HG03175 (cell line): ENCODE results near the gene WDR37.
"Not testable (repeated sequence)": the region's sequence is repeated elsewhere in the genome, so short reads cannot be mapped to it uniquely, and the experiment has no call there.

Experiments
- ATAC-seq: cut with Tn5 transposase; IDR thresholded peaks from one replicate; pipeline ENCODE4 v1.9.1; 2021; ENCODE audit warnings: mild to moderate bottlenecking, moderate library complexity; ENCODE audit not compliant: unreplicated experiment

WDR37 gene

GRCh38 chr10:1056326-1057105 lies at the start of gene WDR37:
Gene WDR37 (plus strand): TSS chr10:1056385. CDS start chr10:1072156, 15,771 bp downstream.
- ATAC-seq: peak; percentile 94

- no peak for ATAC-seq
Measured at GRCh38 chr10:1006573-1006972, 49.6 kb upstream of the WDR37 start.

DNA sequence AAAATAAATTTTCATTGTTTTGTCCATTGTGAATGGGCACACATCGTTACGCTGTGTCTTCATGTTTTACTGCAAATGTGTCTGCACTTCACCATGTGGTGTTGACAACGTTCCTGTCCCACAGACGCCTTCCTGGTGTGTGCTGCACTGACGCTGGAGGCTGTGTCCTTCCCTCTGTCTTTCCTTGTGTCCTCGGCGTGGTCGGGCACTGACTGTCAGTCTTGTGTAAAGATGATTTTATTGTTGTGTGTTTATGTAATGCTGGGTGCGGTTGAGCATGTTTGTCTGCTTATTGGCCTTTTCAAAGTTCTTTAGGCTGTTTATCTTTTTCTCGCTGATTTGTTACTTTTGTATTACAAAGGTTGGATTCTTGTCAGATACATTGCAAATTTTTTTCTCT lies 48.6 kb upstream of the WDR37 start:
- ATAC-seq: no peak

DNA sequence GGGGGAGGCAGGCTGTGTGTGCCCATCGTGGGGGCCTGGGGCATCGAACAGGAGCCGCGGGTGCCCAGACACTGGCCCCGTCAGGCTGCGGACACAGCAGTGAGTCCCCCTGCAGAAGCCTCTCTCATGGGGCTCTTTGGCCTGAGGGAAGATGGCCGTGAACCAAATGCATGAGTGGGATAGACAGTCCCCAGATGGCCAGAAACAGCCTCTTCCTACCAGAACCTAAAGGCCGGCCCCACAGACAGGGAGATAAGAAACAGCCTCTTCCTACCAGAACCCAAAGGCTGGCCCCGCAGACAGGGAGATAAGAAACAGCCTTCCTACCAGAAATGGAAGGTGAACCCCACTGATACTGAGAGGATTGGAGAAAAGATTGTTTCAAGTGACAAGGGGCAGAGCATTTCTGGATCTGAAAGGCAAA lies 47.1 kb upstream of the WDR37 start:
- no peak for ATAC-seq

GRCh38 chr10:1009947-1010346 lies 46.2 kb upstream of the WDR37 start:
- ATAC-seq: not testable (repeated sequence)

DNA sequence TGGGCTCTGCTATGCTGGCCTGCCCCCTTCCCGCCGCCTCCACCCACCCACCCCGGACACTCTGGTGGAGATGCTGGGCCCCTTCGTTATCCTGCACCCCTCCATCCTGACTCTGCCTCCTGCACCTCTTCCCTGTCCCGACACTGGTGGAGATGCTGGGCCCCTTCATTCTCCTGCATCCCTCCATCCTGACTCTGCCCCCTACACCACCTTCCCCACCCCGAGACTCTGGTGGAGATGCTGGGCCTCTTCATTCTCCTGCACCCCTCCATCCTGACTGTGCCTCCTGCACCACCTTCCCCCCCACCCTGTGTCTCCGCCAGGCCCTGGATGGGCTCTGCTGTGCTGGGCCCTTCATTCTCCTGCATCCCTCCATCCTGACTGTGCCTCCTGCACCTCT lies 45.5 kb upstream of the WDR37 start:
- no peak for ATAC-seq

DNA sequence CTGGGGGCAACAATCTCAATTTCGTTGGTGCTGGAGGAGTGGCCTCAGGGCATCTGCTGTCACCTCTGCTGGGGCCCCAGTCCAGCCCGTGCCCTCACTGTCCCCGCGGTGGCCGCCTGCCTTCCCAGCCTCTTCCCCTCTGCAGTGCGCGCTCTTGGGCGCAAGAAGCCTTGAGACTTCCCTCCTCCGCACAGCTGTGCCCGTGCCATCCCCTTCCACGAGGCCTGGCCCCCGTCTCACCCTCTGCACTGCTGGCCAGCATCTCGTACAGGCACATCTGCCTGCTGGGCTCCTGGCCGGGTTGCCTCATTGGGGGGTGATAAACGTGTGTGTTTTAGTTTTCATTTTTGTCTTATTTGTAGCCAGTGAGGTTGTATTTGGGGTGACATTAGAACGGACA lies 44.5 kb upstream of the WDR37 start:
- ATAC-seq: no peak

GRCh38 chr10:1015688-1016087 lies 40.5 kb upstream of the WDR37 start:
- ATAC-seq: no peak

- no peak for ATAC-seq
Measured at GRCh38 chr10:1019362-1019761, 36.8 kb upstream of the WDR37 start.

DNA sequence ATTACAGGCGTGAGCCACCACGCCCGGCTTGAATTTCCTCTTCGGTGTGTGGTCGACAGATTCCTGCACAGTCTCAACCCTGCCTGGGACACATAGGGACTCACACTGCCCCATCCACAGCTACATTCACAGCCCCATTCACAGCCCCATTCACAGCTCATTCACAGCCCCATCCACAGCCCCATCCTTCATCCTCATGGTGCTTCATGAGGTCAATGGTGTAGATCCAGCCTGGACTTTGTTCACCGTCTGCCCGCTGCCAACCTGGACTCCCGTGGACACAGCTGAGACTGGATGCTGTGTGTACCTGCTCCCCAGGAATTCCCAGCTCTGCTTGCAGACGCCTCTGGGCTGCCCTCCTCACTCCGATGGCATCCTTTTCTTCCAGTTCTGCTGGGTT lies 35.7 kb upstream of the WDR37 start:
- ATAC-seq: no peak

- ATAC-seq: no peak
Measured at GRCh38 chr10:1020958-1021357, 35.2 kb upstream of the WDR37 start.

DNA sequence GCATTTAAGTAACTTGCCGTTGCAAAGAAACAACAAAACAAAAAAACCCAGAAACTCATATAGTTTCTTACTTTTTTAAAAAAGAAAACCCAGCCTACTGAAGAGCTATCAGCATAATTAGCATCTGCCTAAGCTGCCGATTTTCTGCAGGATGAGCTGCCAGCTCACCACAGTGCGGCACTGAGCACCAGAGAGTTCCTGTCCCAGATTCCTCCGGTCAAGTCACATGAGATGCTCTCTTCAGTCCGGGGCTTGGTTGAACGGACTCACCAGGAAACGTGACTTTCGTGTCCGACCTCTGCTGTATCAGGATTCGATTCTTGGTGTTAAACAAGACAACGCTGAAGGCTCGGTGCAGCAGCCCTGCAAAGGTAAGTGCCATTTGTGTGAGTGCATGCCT lies 33.8 kb upstream of the WDR37 start:
- ATAC-seq: no peak

- ATAC-seq: no peak
Measured at GRCh38 chr10:1024103-1024502, 32.1 kb upstream of the WDR37 start.

DNA sequence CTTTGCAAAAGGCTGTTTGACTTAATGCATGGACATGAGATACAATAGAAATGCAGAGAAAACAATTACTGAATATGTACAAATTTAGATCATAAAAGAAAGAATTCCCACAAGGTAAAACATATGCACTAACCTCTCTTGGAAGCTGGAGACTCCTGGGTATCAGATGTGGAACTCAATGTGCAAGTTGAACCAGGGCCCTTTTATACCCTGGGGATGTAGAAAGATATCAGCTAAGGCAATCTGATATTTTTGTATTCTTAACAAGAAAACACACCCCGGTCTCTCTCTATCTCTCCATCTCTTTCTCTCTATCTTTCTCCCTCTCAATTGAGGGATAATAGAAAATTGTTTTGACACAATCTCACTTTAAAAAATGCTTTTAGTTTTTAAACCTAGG lies 30.5 kb upstream of the WDR37 start, which contains the start of gene IDI2:
TSS of gene IDI2 (minus strand) at position 177 of the 400 bp plus-strand sequence. CDS start 1,136 bp downstream, outside the sequence.
- no peak for ATAC-seq

DNA sequence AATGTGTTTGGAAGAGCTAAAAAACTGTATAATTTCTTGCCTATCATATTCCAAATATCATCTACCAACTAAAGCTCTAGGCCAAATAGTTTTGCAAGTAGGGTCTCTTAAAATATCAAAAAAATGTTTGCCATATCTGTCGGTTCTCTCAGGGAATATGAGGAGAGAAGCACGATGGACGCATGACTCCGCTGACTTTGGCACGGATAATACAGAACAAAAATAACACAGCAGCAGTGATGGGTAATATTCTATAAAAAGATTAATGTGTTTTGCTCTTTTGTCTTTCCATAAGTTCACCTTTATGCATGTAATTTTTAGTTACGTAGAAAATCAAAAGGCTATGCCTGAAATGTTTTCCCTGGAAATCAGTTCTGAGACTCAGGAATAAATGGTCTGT lies 29.6 kb upstream of the WDR37 start:
- ATAC-seq: no peak

- ATAC-seq: no peak
Measured at GRCh38 chr10:1029838-1030237, 26.3 kb upstream of the WDR37 start.

- ATAC-seq: no peak
Measured at GRCh38 chr10:1033601-1034000, 22.6 kb upstream of the WDR37 start.

GRCh38 chr10:1034758-1035157 lies 21.4 kb upstream of the WDR37 start:
- no peak for ATAC-seq

DNA sequence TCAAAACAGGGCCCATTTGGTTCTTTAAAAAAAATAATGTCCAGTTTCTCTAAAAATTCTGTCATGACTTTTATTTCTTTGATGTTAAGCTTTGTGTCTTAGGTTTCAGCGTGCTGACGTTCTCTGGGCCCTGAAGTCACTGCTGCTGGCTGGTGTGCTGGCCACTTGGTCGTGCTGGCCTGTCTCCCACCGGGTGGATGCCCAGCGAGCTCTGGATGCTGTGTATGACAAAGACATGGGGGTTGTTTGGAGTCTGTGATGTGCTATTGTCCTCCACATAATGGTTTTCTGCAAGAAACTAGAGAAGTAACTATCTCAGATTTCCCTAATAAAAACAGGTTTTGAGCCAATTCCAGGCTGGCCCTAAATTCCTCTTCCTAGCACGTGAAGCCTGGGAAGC lies 21.0 kb upstream of the WDR37 start:
- no peak for ATAC-seq

DNA sequence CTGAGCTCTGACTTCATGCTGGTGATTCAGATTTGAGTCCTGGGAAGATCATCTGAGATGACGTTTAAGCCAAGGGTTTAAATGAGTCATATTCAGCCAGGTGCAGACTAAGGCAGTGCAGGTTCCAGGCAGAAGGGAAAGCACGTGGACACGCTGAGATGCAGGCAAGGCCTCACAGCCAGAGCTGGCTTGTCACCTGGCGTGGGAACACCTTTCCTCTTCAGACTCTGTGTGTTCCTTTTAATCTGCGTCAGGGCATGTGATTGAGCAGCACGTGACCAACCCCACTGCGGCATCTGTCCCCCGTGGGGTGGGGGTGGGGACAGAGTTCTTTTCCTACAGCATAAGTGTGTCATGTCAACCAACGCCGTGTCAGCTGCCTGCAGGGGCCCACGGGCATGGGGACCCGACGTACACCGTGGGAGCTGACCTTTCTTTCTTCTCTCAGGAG lies 19.8 kb upstream of the WDR37 start:
- no peak for ATAC-seq

DNA sequence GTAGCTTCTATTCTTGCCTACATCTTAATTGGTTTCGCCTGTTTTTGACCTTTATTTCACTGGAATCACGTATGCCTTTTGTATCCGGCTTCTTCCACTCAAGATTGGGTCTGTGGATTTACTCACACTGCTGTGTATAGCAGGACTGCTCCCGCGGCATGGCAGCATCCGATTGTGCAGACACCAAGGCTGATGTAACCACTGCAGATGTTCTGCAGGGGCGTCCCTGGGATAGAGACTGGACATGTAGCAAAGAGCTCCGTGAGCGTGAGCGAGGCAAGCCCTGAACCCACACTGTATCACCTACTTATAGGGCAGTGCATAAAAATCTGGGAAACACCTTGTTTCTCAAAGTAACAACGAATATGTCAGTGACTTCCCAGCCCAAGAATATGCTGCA lies 19.1 kb upstream of the WDR37 start:
- no peak for ATAC-seq

DNA sequence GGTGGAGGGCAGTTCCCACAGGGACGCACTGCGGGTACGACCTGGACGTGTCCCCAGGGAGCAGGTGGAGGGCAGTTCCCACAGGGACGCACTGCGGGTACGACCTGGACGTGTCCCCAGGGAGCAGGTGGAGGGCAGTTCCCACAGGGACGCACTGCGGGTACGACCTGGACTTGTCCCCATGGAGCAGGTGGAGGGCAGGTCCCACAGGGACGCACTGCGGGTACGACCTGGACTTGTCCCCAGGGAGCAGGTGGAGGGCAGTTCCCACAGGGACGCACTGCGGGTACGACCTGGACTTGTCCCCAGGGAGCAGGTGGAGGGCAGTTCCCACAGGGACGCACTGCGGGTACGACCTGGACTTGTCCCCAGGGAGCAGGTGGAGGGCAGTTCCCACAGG lies 17.4 kb upstream of the WDR37 start:
- not testable (repeated sequence) for ATAC-seq

- no peak for ATAC-seq
Measured at GRCh38 chr10:1040133-1040532, 16.1 kb upstream of the WDR37 start.
